ENCODE data around the gene FANCC. TPM values are rescaled to one million over a fixed set of nuclear protein-coding genes. Genes with fewer than 3 reads are reported as not detected.

FANCC gene
- total and polyA plus RNA-seq, 2 of the 8 experiments (the other 6 are each of a cell fraction or from before 2014, with no cell fraction given), result 7.8 to 15.2 TPM

GRCh38 chr9:95063300-95063699, 254.2 kb downstream of the FANCC start:
- Histone ChIP-seq H2AK5ac (ENCODE audit: low read depth, low read length) (no peak overlapping the region), H4K20me1 (replicated peaks in 1 of 2; ENCODE audit: control insufficient read depth in 1 of 2, insufficient read depth in 2 of 2, low read length in 2 of 2) (no peaks in the 10 kb centered on the region), H3K14ac (ENCODE audit: insufficient read length) (no peak overlapping the region), H4K8ac (ENCODE audit: extremely low read depth, insufficient read depth, low read length) (no peak overlapping the region), H3K79me2 (ENCODE audit: control insufficient read depth in 1 of 2, insufficient read depth in 2 of 2, low read length in 2 of 2) (no peaks in the 10 kb centered on the region), H3K18ac (ENCODE audit: extremely low read depth, low read length) (no peak overlapping the region), H3K36me3 (ENCODE audit: control insufficient read depth in 2 of 4, insufficient read depth in 4 of 4, low read length in 3 of 4) (no peaks in the 10 kb centered on the region), H3K9ac (replicated peaks in 1 of 4; ENCODE audit: extremely low read depth in 1 of 4, low read depth in 3 of 4, low read length in 3 of 4) (no peak overlapping the region), H4K91ac (replicated peaks; ENCODE audit: insufficient read length, low read length) (no peak overlapping the region), H2BK12ac (ENCODE audit: low read depth, low read length) (no peak overlapping the region), H3K4me1 (replicated peaks in 1 of 4; ENCODE audit: control insufficient read depth in 3 of 4, insufficient read depth in 4 of 4, low read length in 3 of 4) (peaks cover 0 to 10% (median under 1%) of the 10 kb centered on the region in 4 experiments; a peak in 2 of 7 replicates), H3K27me3 (replicated peaks in 1 of 4; ENCODE audit: control insufficient read depth in 3 of 4, extremely low read depth in 1 of 4, insufficient read depth in 3 of 4, low read length in 3 of 4) (no peaks in the 10 kb centered on the region; a peak in 1 of 7 replicates), H2BK5ac (ENCODE audit: low read depth, low read length) (no peak overlapping the region), H3K79me1 (ENCODE audit: low read depth, low read length) (no peaks in the 10 kb centered on the region), H2BK120ac (replicated peaks; ENCODE audit: low read depth, low read length) (no peak overlapping the region), H2AFZ (ENCODE audit: low read length) (no peak overlapping the region), H3K23me2 (ENCODE audit: low read depth, low read length) (no peaks in the 10 kb centered on the region), H3K4me2 (ENCODE audit: insufficient read depth in 1 of 2, low read depth in 2 of 2, low read length in 2 of 2) (no peak overlapping the region), H3K56ac (replicated peaks; ENCODE audit: insufficient read length, low read depth, low read length) (no peak overlapping the region), H3K4me3 (ENCODE audit: extremely low read depth in 1 of 4, insufficient read depth in 2 of 4, low read depth in 3 of 4, low read length in 4 of 4) (no peak overlapping the region), H3K23ac (ENCODE audit: insufficient read length) (no peak overlapping the region), H2BK20ac (ENCODE audit: low read length) (no peak overlapping the region), H4K5ac (ENCODE audit: insufficient read length, low read depth, low read length) (no peak overlapping the region), H3K27ac (ENCODE audit: low read depth, low read length) (no peak overlapping the region), H3K4ac (replicated peaks; ENCODE audit: insufficient read length, low read depth, low read length) (no peak overlapping the region), H2BK15ac (ENCODE audit: low read length) (no peak overlapping the region), H3K9me3 (ENCODE audit: insufficient read depth in 2 of 2, low read depth in 1 of 2, low read length in 1 of 2) (no peaks in the 10 kb centered on the region)
- FAIRE-seq (no peak), DNase-seq (ENCODE audit: low read depth in 1 of 2, low spot score in 2 of 2) (no peak)
- POLR2A ChIA-PET (ENCODE audit: partially characterized antibody), result no interaction called here
- CTCF ChIA-PET (ENCODE audit: partially characterized antibody), result interaction anchor here (0.9 to 1.9 kb wide), 5 partner anchors 9 to 63 kb away, joined by 3 to 8 read pairs (median 3); no protein-coding TSS in a partner anchor
- WGBS, 2 experiments (ENCODE audit: extremely low coverage in 1 of 2, insufficient coverage in 1 of 2, insufficient read length in 1 of 2, insufficient replicate concordance in 2 of 2, low coverage in 1 of 2, low lambda C conversion rate in 2 of 2, missing lambda C conversion rate in 1 of 2), result 92% methylated on average over 10 of the region's 10 CpGs; no CpG with 5 or more reads in 1 of the 2 experiments
- TF ChIP-seq POU5F1 (IDR thresholded peaks at IDR 0.05; ENCODE audit: low read depth, low read length), result no peak
- no peak for TF ChIP-seq CHD1 (IDR thresholded peaks at IDR 0.05; ENCODE audit: low read depth, low read length)
- TF ChIP-seq ATF3 (IDR thresholded peaks at IDR 0.05; ENCODE audit: insufficient read depth, low read depth, low read length), result no peak
- no peak for TF ChIP-seq SIN3A (conservative IDR thresholded peaks at IDR 0.05 in 1 of 2, IDR thresholded peaks at IDR 0.05 in 1 of 2; ENCODE audit: low read depth in 1 of 2, low read length in 2 of 2)
- no peak for TF ChIP-seq TEAD4 (IDR thresholded peaks at IDR 0.05; ENCODE audit: low read depth, low read length)
- no peak for TF ChIP-seq RAD21 (IDR thresholded peaks at IDR 0.05 in 1 of 2, conservative IDR thresholded peaks at IDR 0.05 in 1 of 2; ENCODE audit: low read depth in 2 of 2, low read length in 2 of 2)
- no peak for TF ChIP-seq BACH1 (IDR thresholded peaks at IDR 0.05; ENCODE audit: low read length)
- TF ChIP-seq SP1 (IDR thresholded peaks at IDR 0.05; ENCODE audit: low read depth, low read length), result no peak
- no peak for TF ChIP-seq SIRT6 (IDR thresholded peaks at IDR 0.05; ENCODE audit: low read length)
- TF ChIP-seq MAX (IDR thresholded peaks at IDR 0.05), result no peak
- TF ChIP-seq GABPA (IDR thresholded peaks at IDR 0.05; ENCODE audit: borderline replicate concordance, insufficient read depth, low read length), result no peak
- TF ChIP-seq ATF2 (IDR thresholded peaks at IDR 0.05; ENCODE audit: low read length), result no peak
